Lower lobe of right lung (tissue), 2 donors: ENCODE data around the gene SULT2A1. TPM values are rescaled to one million over a fixed set of nuclear protein-coding genes. Genes with fewer than 3 reads are reported as not detected.
"Not testable (repeated sequence)": the region's sequence is repeated elsewhere in the genome, so short reads cannot be mapped to it uniquely, and the experiment has no call there.

ENCODE experiments used
- ATAC-seq, 2 donors: fragments of 200-7000 bp; cut with Tn5 transposase; one replicate each; pipeline ENCODE4 v1.9.1; 2020 to 2022; ENCODE audit warnings: mild to moderate bottlenecking in 2 of 2, moderate library complexity in 2 of 2
- DNase-seq: peaks from one replicate; pipeline ENCODE4 v3.0.0-alpha.2; 2020
- H3K27ac ChIP-seq: fragments of 200-600 bp; one replicate; pipeline ENCODE4 v1.8.0; 2022
- H3K27me3 ChIP-seq: fragments of 200-600 bp; one replicate; pipeline ENCODE4 v1.8.0; 2022; ENCODE audit warnings: low read depth
- H3K36me3 ChIP-seq: fragments of 200-600 bp; one replicate; pipeline ENCODE4 v1.8.0; 2022; ENCODE audit warnings: mild to moderate bottlenecking
- H3K4me1 ChIP-seq: fragments of 200-600 bp; one replicate; pipeline ENCODE4 v1.8.0; 2022
- H3K4me3 ChIP-seq: fragments of 200-600 bp; one replicate; pipeline ENCODE4 v1.8.0; 2022; ENCODE audit warnings: mild to moderate bottlenecking
- H3K9me3 ChIP-seq: fragments of 200-600 bp; one replicate; pipeline ENCODE4 v1.8.0; 2022
- CTCF ChIP-seq: fragments of 200-600 bp; IDR thresholded peaks from one replicate; pipeline ENCODE4 v1.8.0; 2022; ENCODE audit warnings: antibody characterized with exemption, mild to moderate bottlenecking
- intact Hi-C: fragments of 100-400 bp; cut with DNase I; formaldehyde crosslinking; loops from one replicate; pipeline ENCODE4 v1.11.0; 2022
- total RNA-seq: library from RNA; stranded (reverse); fragmentation: NEBNext Ultra II Directional; extraction: Animal tissue kit (Norgen Biotek cat#: 25700); gene quantifications from one replicate; pipeline ENCODE4 v1.2.1, GENCODE V29; 2021
- donor health status: DM: no; HTN: yes; CAD: no; lungs with severe emphysema.

The SULT2A1 gene
- total RNA-seq, 1 donor from 2014 or later: not detected

GRCh38 chr19:47860602-47861297 lies 25.4 kb downstream of the SULT2A1 start:
- H3K4me3 ChIP-seq: no peak overlapping the region
- no peaks in the 10 kb centered on the region for H3K36me3 ChIP-seq
- peaks cover 24% of the 10 kb centered on the region for H3K27me3 ChIP-seq
- TF ChIP-seq CTCF: no peak
- ATAC-seq: peak in 1 of 2 donors; percentile 38
- H3K27ac ChIP-seq: no peak overlapping the region
- no peaks in the 10 kb centered on the region for H3K4me1 ChIP-seq
- intact Hi-C loops: no loop called here
- peak; percentile 20 for DNase-seq
- no peaks in the 10 kb centered on the region for H3K9me3 ChIP-seq

- ATAC-seq, intact Hi-C loops, H3K4me1 ChIP-seq, H3K9me3 ChIP-seq, H3K36me3 ChIP-seq, DNase-seq, H3K27ac ChIP-seq, H3K4me3 ChIP-seq: not testable (repeated sequence)
- peaks cover 26% of the 10 kb centered on the region for H3K27me3 ChIP-seq
Observed at GRCh38 chr19:47859838-47860237, 26.3 kb downstream of the SULT2A1 start.

GRCh38 chr19:47858646-47859285 lies 27.3 kb downstream of the SULT2A1 start, which contains the start of gene TPRX2:
Gene TPRX2 (plus strand): TSS chr19:47859235. CDS start chr19:47859247, 12 bp downstream.
- DNase-seq: peak; percentile 11

GRCh38 chr19:47858231-47858630 lies 27.9 kb downstream of the SULT2A1 start:
- DNase-seq: not testable (repeated sequence)

More at GRCh38 chr19:47858646-47859285, 27.3 kb downstream of the SULT2A1 start, which contains the start of gene TPRX2:
- H3K9me3 ChIP-seq, ATAC-seq, H3K4me3 ChIP-seq, H3K36me3 ChIP-seq, H3K4me1 ChIP-seq, H3K27ac ChIP-seq, intact Hi-C loops: not testable (repeated sequence)
- H3K27me3 ChIP-seq: peaks cover 32% of the 10 kb centered on the region

GRCh38 chr19:47854459-47854858 lies 31.7 kb downstream of the SULT2A1 start:
- no peak overlapping the region for H3K27ac ChIP-seq
- no peaks in the 10 kb centered on the region for H3K36me3 ChIP-seq
- peaks cover 59% of the 10 kb centered on the region for H3K27me3 ChIP-seq
- H3K9me3 ChIP-seq: no peaks in the 10 kb centered on the region
- ATAC-seq (no peak), DNase-seq (no peak)
- H3K4me3 ChIP-seq: no peak overlapping the region
- intact Hi-C loops: no loop called here
- no peaks in the 10 kb centered on the region for H3K4me1 ChIP-seq
- TF ChIP-seq CTCF: no peak

More at GRCh38 chr19:47858231-47858630, 27.9 kb downstream of the SULT2A1 start:
- H3K9me3 ChIP-seq, H3K36me3 ChIP-seq, H3K27ac ChIP-seq, intact Hi-C loops, H3K4me3 ChIP-seq, H3K4me1 ChIP-seq, ATAC-seq: not testable (repeated sequence)
- H3K27me3 ChIP-seq: peaks cover 36% of the 10 kb centered on the region

GRCh38 chr19:47853003-47853402 lies 33.1 kb downstream of the SULT2A1 start:
- Histone ChIP-seq H3K36me3 (no peaks in the 10 kb centered on the region), H3K27me3 (peaks cover 63% of the 10 kb centered on the region), H3K4me3 (no peak overlapping the region), H3K27ac (no peak overlapping the region), H3K4me1 (no peaks in the 10 kb centered on the region), H3K9me3 (no peaks in the 10 kb centered on the region)
- TF ChIP-seq CTCF: no peak
- intact Hi-C loops: no loop called here
- no peak for ATAC-seq
- DNase-seq: peak; percentile 8
